Gastrocnemius medialis (tissue), 4 donors: ENCODE measurements around the gene MYO18B. TPM values are rescaled to one million over a fixed set of nuclear protein-coding genes. Genes with fewer than 3 reads are reported as not detected.

Experiments used
- ATAC-seq, 2 donors: fragments of 150-250 bp; one replicate each; pipeline ENCODE4 v1.9.1; 2016
- DNase-seq, 2 donors: peaks; one replicate each; pipeline ENCODE4 v3.0.0-alpha.2; 2019
- H3K27ac ChIP-seq, 4 donors: fragments of 200-600 bp; sonication (generic); 1 replicate in 1 of 4; 2 replicates in 3 of 4; pipeline ENCODE4 v1.5.1; 2016 to 2018; ENCODE audit warnings: mild to moderate bottlenecking in 2 of 4, moderate library complexity in 1 of 4
- H3K27me3 ChIP-seq, 3 donors: fragments of 200-600 bp; sonication (generic) in 2 of 3; 1 replicate in 1 of 3; 2 replicates in 2 of 3; pipeline versions ENCODE4 v1.5.1 to v1.6.0; 2016 to 2019; ENCODE audit warnings: mild to moderate bottlenecking in 1 of 3, moderate library complexity in 1 of 3
- H3K36me3 ChIP-seq, 2 donors: fragments of 200-600 bp; sonication (generic) in 1 of 2; one replicate each; pipeline ENCODE4 v1.5.1; 2017 to 2018
- H3K4me1 ChIP-seq, 2 donors: fragments of 200-600 bp; sonication (generic) in 1 of 2; one replicate each; pipeline ENCODE4 v1.5.1; 2016 to 2017; ENCODE audit warnings: mild to moderate bottlenecking in 2 of 2
- H3K4me3 ChIP-seq, 4 donors: fragments of 200-600 bp; sonication (generic) in 3 of 4; 1 replicate in 1 of 4; 2 replicates in 3 of 4; pipeline ENCODE4 v1.5.1; 2016 to 2019; ENCODE audit warnings: mild to moderate bottlenecking in 2 of 4
- H3K9me3 ChIP-seq, 3 donors: fragments of 200-600 bp; sonication (generic) in 2 of 3; 1 replicate in 1 of 3; 2 replicates in 2 of 3; pipeline ENCODE4 v1.5.1; 2016 to 2019
- POLR2A ChIP-seq, 2 donors: fragments of 450-650 bp; IDR thresholded peaks; one replicate each; pipeline ENCODE4 v1.6.1; 2017; ENCODE audit warnings: antibody characterized with exemption in 2 of 2, mild to moderate bottlenecking in 2 of 2, moderate library complexity in 2 of 2
- in situ Hi-C, 4 donors: fragments of 200-750 bp; cut with MboI; loops; one replicate each; pipeline versions ENCODE4 v1.15.0 to v1.8.0; 2017; ENCODE audit warnings: low sequenced_read_pairs in 4 of 4
- intact Hi-C: fragments of 100-400 bp; cut with DNase I; formaldehyde crosslinking; loops from one replicate; pipeline ENCODE4 v1.15.1; 2023; ENCODE audit warnings: low total_unique reads
- total RNA-seq, 4 donors: library from RNA; depleted of rRNA; stranded (reverse); fragments of >200 nt; gene quantifications; one replicate each; pipeline versions ENCODE4 v1.1.0 to v1.2.3, GENCODE V29; 2016
- TF ChIP-seq, protein P1 (sequence below), 5 experiments: fragments of 450-650 bp in 3 of 5; fragments of 200-600 bp in 2 of 5; sonication (generic) in 2 of 5; IDR thresholded peaks in 4 of 5; conservative IDR thresholded peaks in 1 of 5; 1 replicate in 4 of 5; 2 replicates in 1 of 5; pipeline ENCODE4 v1.5.1; 2016 to 2019; ENCODE audit warnings: antibody characterized with exemption in 5 of 5, mild to moderate bottlenecking in 3 of 5, moderate library complexity in 3 of 5

The MYO18B gene
- total RNA-seq, 4 donors from 2014 or later: 273 to 408 (median 362) TPM

DNA sequence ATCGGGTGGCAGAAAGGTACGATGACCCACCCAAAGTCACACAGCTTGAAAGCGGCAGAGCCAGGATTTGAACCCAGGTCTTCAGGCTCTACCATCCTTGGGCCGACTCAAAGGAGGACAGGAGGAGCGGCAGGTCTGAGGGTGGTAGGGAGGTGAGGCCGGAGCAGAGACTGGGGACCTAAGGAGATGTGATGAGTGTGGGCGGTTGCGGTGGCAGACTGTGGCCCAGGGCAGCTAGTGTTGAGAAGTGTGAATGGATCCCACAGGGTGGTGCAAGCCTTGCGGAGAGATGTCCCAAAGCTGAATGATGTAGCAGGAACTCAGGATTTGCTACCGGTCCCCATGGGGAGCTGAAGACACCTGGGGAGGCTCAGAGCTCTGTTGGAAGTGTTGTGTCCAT is 180.2 kb downstream of the MYO18B start:
- Histone ChIP-seq H3K36me3 (peaks cover 0 to 24% of the 10 kb centered on the region in 2 donors), H3K9me3 (no peaks in the 10 kb centered on the region), H3K4me3 (no peak overlapping the region), H3K27ac (peak overlapping the region in 1 of 4 donors; percentile 7), H3K27me3 (no peaks in the 10 kb centered on the region), H3K4me1 (peaks cover 4 to 16% of the 10 kb centered on the region in 2 donors)
- ATAC-seq (no peak), DNase-seq (no peak)
- TF ChIP-seq, protein P1, sequence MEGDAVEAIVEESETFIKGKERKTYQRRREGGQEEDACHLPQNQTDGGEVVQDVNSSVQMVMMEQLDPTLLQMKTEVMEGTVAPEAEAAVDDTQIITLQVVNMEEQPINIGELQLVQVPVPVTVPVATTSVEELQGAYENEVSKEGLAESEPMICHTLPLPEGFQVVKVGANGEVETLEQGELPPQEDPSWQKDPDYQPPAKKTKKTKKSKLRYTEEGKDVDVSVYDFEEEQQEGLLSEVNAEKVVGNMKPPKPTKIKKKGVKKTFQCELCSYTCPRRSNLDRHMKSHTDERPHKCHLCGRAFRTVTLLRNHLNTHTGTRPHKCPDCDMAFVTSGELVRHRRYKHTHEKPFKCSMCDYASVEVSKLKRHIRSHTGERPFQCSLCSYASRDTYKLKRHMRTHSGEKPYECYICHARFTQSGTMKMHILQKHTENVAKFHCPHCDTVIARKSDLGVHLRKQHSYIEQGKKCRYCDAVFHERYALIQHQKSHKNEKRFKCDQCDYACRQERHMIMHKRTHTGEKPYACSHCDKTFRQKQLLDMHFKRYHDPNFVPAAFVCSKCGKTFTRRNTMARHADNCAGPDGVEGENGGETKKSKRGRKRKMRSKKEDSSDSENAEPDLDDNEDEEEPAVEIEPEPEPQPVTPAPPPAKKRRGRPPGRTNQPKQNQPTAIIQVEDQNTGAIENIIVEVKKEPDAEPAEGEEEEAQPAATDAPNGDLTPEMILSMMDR (IDR thresholded peaks at IDR 0.05 in 4 of 5, conservative IDR thresholded peaks at IDR 0.05 in 1 of 5): no peak
- TF ChIP-seq POLR2A (IDR thresholded peaks at IDR 0.05): no peak
- intact Hi-C loops: no loop called here
- in situ Hi-C loops: no loop called here

GRCh38 chr22:25923914-25924313 is 181.9 kb downstream of the MYO18B start:
- H3K27ac ChIP-seq: no peak overlapping the region
- in situ Hi-C loops (no loop called here), intact Hi-C loops (no loop called here)
- no peaks in the 10 kb centered on the region for H3K27me3 ChIP-seq
- TF ChIP-seq POLR2A (IDR thresholded peaks at IDR 0.05): no peak
- TF ChIP-seq, protein P1 (IDR thresholded peaks at IDR 0.05 in 4 of 5, conservative IDR thresholded peaks at IDR 0.05 in 1 of 5): no peak
- no peak for DNase-seq
- no peaks in the 10 kb centered on the region for H3K9me3 ChIP-seq
- H3K36me3 ChIP-seq: peaks cover 0 to 24% of the 10 kb centered on the region in 2 donors
- no peak for ATAC-seq
- peaks cover 3 to 16% of the 10 kb centered on the region in 2 donors for H3K4me1 ChIP-seq
- no peak overlapping the region for H3K4me3 ChIP-seq

DNA sequence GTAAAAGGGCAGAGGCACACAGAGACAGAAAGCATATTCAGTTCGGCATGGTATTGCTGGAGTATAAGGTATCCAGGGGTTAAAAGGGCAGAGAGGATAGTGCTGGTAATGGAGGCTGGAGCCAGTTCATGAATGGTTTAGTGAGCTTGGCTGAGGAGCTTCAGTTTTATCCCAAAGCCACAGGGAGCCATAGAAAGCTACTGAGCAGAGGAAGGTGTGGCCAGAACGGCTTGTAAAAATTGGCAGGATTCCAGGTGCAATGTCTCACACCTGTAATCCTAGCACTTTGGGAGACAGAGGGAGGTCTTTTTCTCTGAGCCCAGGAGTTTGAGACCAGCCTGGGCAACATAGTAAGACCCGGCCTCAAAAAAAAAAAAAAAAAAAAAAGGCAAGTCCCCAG is 186.1 kb downstream of the MYO18B start:
- ATAC-seq (peak; percentile 41 to 48), DNase-seq (no peak)
- intact Hi-C loops (no loop called here), in situ Hi-C loops (no loop called here)
- TF ChIP-seq, protein P1 (IDR thresholded peaks at IDR 0.05 in 4 of 5, conservative IDR thresholded peaks at IDR 0.05 in 1 of 5): no peak
- Histone ChIP-seq H3K27me3 (no peaks in the 10 kb centered on the region), H3K4me3 (no peak overlapping the region), H3K9me3 (no peaks in the 10 kb centered on the region), H3K27ac (peak overlapping the region in 1 of 4 donors; percentile 38), H3K36me3 (peaks cover 0 to 11% of the 10 kb centered on the region in 2 donors), H3K4me1 (no peaks in the 10 kb centered on the region)

- DNase-seq: no peak
- no peak overlapping the region for H3K4me3 ChIP-seq
- TF ChIP-seq POLR2A (IDR thresholded peaks at IDR 0.05): no peak
- TF ChIP-seq, protein P1 (IDR thresholded peaks at IDR 0.05 in 4 of 5, conservative IDR thresholded peaks at IDR 0.05 in 1 of 5): no peak
- ATAC-seq: no peak
- intact Hi-C loops: no loop called here
- H3K27me3 ChIP-seq: no peaks in the 10 kb centered on the region
- no peak overlapping the region for H3K27ac ChIP-seq
- in situ Hi-C loops: no loop called here
- no peaks in the 10 kb centered on the region for H3K9me3 ChIP-seq
- H3K4me1 ChIP-seq: no peaks in the 10 kb centered on the region
- H3K36me3 ChIP-seq: no peaks in the 10 kb centered on the region
Measured at GRCh38 chr22:25929321-25929878, 187.4 kb downstream of the MYO18B start.

DNA sequence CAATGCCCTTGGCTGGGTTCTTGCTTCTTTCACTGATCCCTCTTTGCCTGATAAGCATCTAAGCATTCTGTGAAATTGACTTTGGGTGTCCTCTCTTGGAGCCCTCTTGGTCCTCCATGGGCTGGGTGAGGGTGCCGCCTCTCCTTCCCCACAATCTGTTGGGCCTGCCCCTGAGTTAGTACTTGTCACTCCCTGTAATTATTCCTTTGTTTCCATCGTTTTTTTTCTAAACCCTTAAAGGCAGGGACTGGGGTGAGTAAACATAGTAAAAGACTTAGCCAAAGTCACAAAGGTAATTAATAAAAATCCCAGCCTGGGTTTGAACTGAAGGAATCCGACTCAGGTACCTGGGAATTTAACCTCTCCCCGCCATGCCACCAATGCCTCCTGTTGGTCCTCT is 188.1 kb downstream of the MYO18B start:
- H3K27ac ChIP-seq: no peak overlapping the region
- DNase-seq (no peak), ATAC-seq (no peak)
- TF ChIP-seq POLR2A (IDR thresholded peaks at IDR 0.05): no peak
- TF ChIP-seq, protein P1 (IDR thresholded peaks at IDR 0.05 in 4 of 5, conservative IDR thresholded peaks at IDR 0.05 in 1 of 5): no peak
- no peaks in the 10 kb centered on the region for H3K4me1 ChIP-seq
- intact Hi-C loops (no loop called here), in situ Hi-C loops (no loop called here)
- no peaks in the 10 kb centered on the region for H3K9me3 ChIP-seq
- H3K4me3 ChIP-seq: no peak overlapping the region
- no peaks in the 10 kb centered on the region for H3K36me3 ChIP-seq
- no peaks in the 10 kb centered on the region for H3K27me3 ChIP-seq
